ENCODE measurements around the gene RBM48.
"Not testable (repeated sequence)": the region's sequence is repeated elsewhere in the genome, so short reads cannot be mapped to it uniquely, and the experiment has no call there.

The RBM48 gene

DNA sequence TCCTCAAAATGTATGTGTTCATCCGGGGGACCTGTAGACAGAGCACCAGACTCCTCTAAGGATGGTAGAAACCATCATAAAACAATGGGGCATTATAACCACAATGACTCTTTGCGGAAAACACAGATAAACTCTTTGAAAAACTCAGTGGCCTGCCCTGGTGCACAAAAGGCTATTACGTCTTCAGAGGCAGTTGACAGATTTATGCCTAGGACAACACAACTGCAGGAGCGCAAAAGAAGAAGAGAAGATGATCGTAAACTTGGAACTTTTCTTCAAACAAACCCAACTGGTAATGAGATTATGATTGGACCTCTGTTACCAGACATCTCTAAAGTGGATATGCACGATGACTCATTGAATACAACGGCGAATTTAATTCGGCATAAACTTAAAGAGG lies 6.0 kb downstream of the RBM48 start:
- no peak overlapping the region for H3K27ac ChIP-seq (ENCODE audit: low read length)
- H3K4me3 ChIP-seq (ENCODE audit: low read length), result no peak overlapping the region
- no peaks in the 10 kb centered on the region for H3K27me3 ChIP-seq (ENCODE audit: control insufficient read depth, insufficient read depth, low read length)
- H3K9me3 ChIP-seq (ENCODE audit: control insufficient read depth, insufficient read depth, low read length), result no peaks in the 10 kb centered on the region
- H3K36me3 ChIP-seq (ENCODE audit: control insufficient read depth, insufficient read depth, low read length), result peaks cover 8% of the 10 kb centered on the region; the same call in 1 of the 2 replicates
- DNase-seq (ENCODE audit: low read depth, low spot score), result no peak
- 100% methylated on average over 3 of the region's 9 CpGs for WGBS (ENCODE audit: insufficient coverage, insufficient read length)
- H3K4me1 ChIP-seq (ENCODE audit: control insufficient read depth, insufficient read depth, low read length), result no peaks in the 10 kb centered on the region

- not testable (repeated sequence) for H3K9me3 ChIP-seq (ENCODE audit: control insufficient read depth, insufficient read depth, low read length); H3K36me3 ChIP-seq (ENCODE audit: control insufficient read depth, insufficient read depth, low read length); H3K27ac ChIP-seq (ENCODE audit: low read length); DNase-seq (ENCODE audit: low read depth, low spot score); H3K4me1 ChIP-seq (ENCODE audit: control insufficient read depth, insufficient read depth, low read length); H3K4me3 ChIP-seq (ENCODE audit: low read length); H3K27me3 ChIP-seq (ENCODE audit: control insufficient read depth, insufficient read depth, low read length)
- no CpG with 5 or more reads among the region's 3 CpGs for WGBS (ENCODE audit: insufficient coverage, insufficient read length)
These were observed 14.9 kb downstream of the RBM48 start for GRCh38 chr7:92543542-92543941.

GRCh38 chr7:92545116-92545515 lies 16.5 kb downstream of the RBM48 start:
- not testable (repeated sequence) for H3K4me3 ChIP-seq (ENCODE audit: low read length); H3K27ac ChIP-seq (ENCODE audit: low read length); H3K4me1 ChIP-seq (ENCODE audit: control insufficient read depth, insufficient read depth, low read length); H3K36me3 ChIP-seq (ENCODE audit: control insufficient read depth, insufficient read depth, low read length); H3K27me3 ChIP-seq (ENCODE audit: control insufficient read depth, insufficient read depth, low read length); H3K9me3 ChIP-seq (ENCODE audit: control insufficient read depth, insufficient read depth, low read length); DNase-seq (ENCODE audit: low read depth, low spot score)
- WGBS (ENCODE audit: insufficient coverage, insufficient read length), result no CpG with 5 or more reads among the region's 30 CpGs

GRCh38 chr7:92546856-92547497 lies 18.4 kb downstream of the RBM48 start:
- WGBS (ENCODE audit: insufficient coverage, insufficient read length), result no CpG with 5 or more reads among the region's 17 CpGs
- H3K27ac ChIP-seq (ENCODE audit: low read length), result no peak overlapping the region
- no peaks in the 10 kb centered on the region for H3K27me3 ChIP-seq (ENCODE audit: control insufficient read depth, insufficient read depth, low read length)
- H3K4me1 ChIP-seq (ENCODE audit: control insufficient read depth, insufficient read depth, low read length), result no peaks in the 10 kb centered on the region
- no peak for DNase-seq (ENCODE audit: low read depth, low spot score)
- H3K36me3 ChIP-seq (ENCODE audit: control insufficient read depth, insufficient read depth, low read length), result no peaks in the 10 kb centered on the region
- no peak overlapping the region for H3K4me3 ChIP-seq (ENCODE audit: low read length)
- H3K9me3 ChIP-seq (ENCODE audit: control insufficient read depth, insufficient read depth, low read length), result no peaks in the 10 kb centered on the region

- H3K27ac ChIP-seq (ENCODE audit: low read length), result no peak overlapping the region
- H3K4me3 ChIP-seq (ENCODE audit: low read length), result no peak overlapping the region
- no peaks in the 10 kb centered on the region for H3K9me3 ChIP-seq (ENCODE audit: control insufficient read depth, insufficient read depth, low read length)
- H3K36me3 ChIP-seq (ENCODE audit: control insufficient read depth, insufficient read depth, low read length), result no peaks in the 10 kb centered on the region
- no peaks in the 10 kb centered on the region for H3K4me1 ChIP-seq (ENCODE audit: control insufficient read depth, insufficient read depth, low read length)
- DNase-seq (ENCODE audit: low read depth, low spot score), result no peak
- WGBS (ENCODE audit: insufficient coverage, insufficient read length), result no CpG with 5 or more reads among the region's 6 CpGs
- H3K27me3 ChIP-seq (ENCODE audit: control insufficient read depth, insufficient read depth, low read length), result no peaks in the 10 kb centered on the region
These were observed 19.0 kb downstream of the RBM48 start for GRCh38 chr7:92547579-92547978.

- no peak overlapping the region for H3K4me3 ChIP-seq (ENCODE audit: low read length)
- DNase-seq (ENCODE audit: low read depth, low spot score), result no peak
- no peaks in the 10 kb centered on the region for H3K4me1 ChIP-seq (ENCODE audit: control insufficient read depth, insufficient read depth, low read length)
- no peaks in the 10 kb centered on the region for H3K27me3 ChIP-seq (ENCODE audit: control insufficient read depth, insufficient read depth, low read length)
- no CpG with 5 or more reads among the region's 4 CpGs for WGBS (ENCODE audit: insufficient coverage, insufficient read length)
- H3K36me3 ChIP-seq (ENCODE audit: control insufficient read depth, insufficient read depth, low read length), result no peaks in the 10 kb centered on the region
- H3K27ac ChIP-seq (ENCODE audit: low read length), result no peak overlapping the region
- H3K9me3 ChIP-seq (ENCODE audit: control insufficient read depth, insufficient read depth, low read length), result no peaks in the 10 kb centered on the region
These were observed 21.6 kb downstream of the RBM48 start for GRCh38 chr7:92550194-92550593.

GRCh38 chr7:92557249-92557648 lies 28.7 kb downstream of the RBM48 start:
- DNase-seq (ENCODE audit: low read depth, low spot score), result no peak
- no CpG with 5 or more reads among the region's 2 CpGs for WGBS (ENCODE audit: insufficient coverage, insufficient read length)
- Histone ChIP-seq H3K9me3 (ENCODE audit: control insufficient read depth, insufficient read depth, low read length) (no peaks in the 10 kb centered on the region), H3K4me3 (ENCODE audit: low read length) (no peak overlapping the region), H3K27ac (ENCODE audit: low read length) (no peak overlapping the region), H3K36me3 (ENCODE audit: control insufficient read depth, insufficient read depth, low read length) (no peaks in the 10 kb centered on the region), H3K4me1 (ENCODE audit: control insufficient read depth, insufficient read depth, low read length) (no peaks in the 10 kb centered on the region), H3K27me3 (ENCODE audit: control insufficient read depth, insufficient read depth, low read length) (no peaks in the 10 kb centered on the region)

- DNase-seq (ENCODE audit: low read depth, low spot score), result no peak
- no CpG with 5 or more reads among the region's 7 CpGs for WGBS (ENCODE audit: insufficient coverage, insufficient read length)
- Histone ChIP-seq H3K4me3 (ENCODE audit: low read length) (no peak overlapping the region), H3K9me3 (ENCODE audit: control insufficient read depth, insufficient read depth, low read length) (no peaks in the 10 kb centered on the region), H3K36me3 (ENCODE audit: control insufficient read depth, insufficient read depth, low read length) (no peaks in the 10 kb centered on the region; the same call in 1 of the 2 replicates), H3K27me3 (ENCODE audit: control insufficient read depth, insufficient read depth, low read length) (no peaks in the 10 kb centered on the region), H3K27ac (ENCODE audit: low read length) (no peak overlapping the region), H3K4me1 (ENCODE audit: control insufficient read depth, insufficient read depth, low read length) (no peaks in the 10 kb centered on the region)
These were observed 29.3 kb downstream of the RBM48 start for GRCh38 chr7:92557808-92558362.

DNA sequence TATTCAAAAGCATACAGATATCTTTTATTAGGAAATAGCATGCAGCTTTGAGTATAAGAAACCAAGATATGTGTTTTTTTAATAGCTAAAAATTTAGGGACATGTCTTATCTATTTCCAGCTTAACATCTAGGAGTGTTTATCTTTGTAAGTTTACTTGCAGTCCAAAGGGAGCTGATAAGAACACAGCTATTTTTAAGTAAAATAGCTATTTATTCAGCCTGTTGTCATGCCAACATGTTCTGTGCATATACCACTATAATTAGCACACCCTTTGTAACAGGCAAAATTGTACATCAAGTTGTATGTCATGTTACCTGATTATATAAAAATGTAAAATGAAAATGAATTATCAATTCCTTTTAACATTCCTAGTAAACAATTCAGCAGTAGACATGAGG lies 32.0 kb downstream of the RBM48 start:
- Histone ChIP-seq H3K4me1 (ENCODE audit: control insufficient read depth, insufficient read depth, low read length) (no peaks in the 10 kb centered on the region), H3K27me3 (ENCODE audit: control insufficient read depth, insufficient read depth, low read length) (no peaks in the 10 kb centered on the region), H3K27ac (ENCODE audit: low read length) (no peak overlapping the region), H3K4me3 (ENCODE audit: low read length) (no peak overlapping the region), H3K36me3 (ENCODE audit: control insufficient read depth, insufficient read depth, low read length) (no peaks in the 10 kb centered on the region; the same call in 1 of the 2 replicates), H3K9me3 (ENCODE audit: control insufficient read depth, insufficient read depth, low read length) (no peaks in the 10 kb centered on the region)
- DNase-seq (ENCODE audit: low read depth, low spot score), result no peak

DNA sequence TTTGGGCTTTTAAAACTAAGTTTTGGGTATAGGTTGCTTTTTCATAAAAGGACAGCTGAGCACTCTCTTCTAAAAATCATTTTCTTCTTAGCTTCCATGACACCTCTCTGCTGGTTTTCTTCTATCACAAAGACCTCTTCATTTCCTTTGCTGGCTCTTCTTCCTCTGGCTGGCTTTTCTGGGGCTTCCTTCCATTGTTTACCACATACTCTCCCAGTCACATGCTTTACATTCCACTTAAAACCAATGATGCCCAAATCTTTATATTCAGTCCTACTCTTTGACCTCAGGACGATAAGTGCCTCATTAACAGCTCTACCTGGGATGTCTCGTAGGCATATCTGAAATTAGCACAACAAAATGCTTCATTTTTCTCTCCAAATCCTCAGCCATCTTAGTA lies 34.8 kb downstream of the RBM48 start:
- Histone ChIP-seq H3K27ac (ENCODE audit: low read length) (no peak overlapping the region), H3K36me3 (ENCODE audit: control insufficient read depth, insufficient read depth, low read length) (no peaks in the 10 kb centered on the region; the same call in 1 of the 2 replicates), H3K9me3 (ENCODE audit: control insufficient read depth, insufficient read depth, low read length) (no peaks in the 10 kb centered on the region), H3K4me3 (ENCODE audit: low read length) (no peak overlapping the region), H3K4me1 (ENCODE audit: control insufficient read depth, insufficient read depth, low read length) (no peaks in the 10 kb centered on the region), H3K27me3 (ENCODE audit: control insufficient read depth, insufficient read depth, low read length) (no peaks in the 10 kb centered on the region)
- DNase-seq (ENCODE audit: low read depth, low spot score), result no peak
- no CpG with 5 or more reads among the region's 2 CpGs for WGBS (ENCODE audit: insufficient coverage, insufficient read length)

GRCh38 chr7:92567460-92567859 lies 38.9 kb downstream of the RBM48 start:
- H3K4me3 ChIP-seq (ENCODE audit: low read length), result no peak overlapping the region
- H3K9me3 ChIP-seq (ENCODE audit: control insufficient read depth, insufficient read depth, low read length), result no peaks in the 10 kb centered on the region
- WGBS (ENCODE audit: insufficient coverage, insufficient read length), result no CpG with 5 or more reads among the region's 6 CpGs
- H3K27me3 ChIP-seq (ENCODE audit: control insufficient read depth, insufficient read depth, low read length), result no peaks in the 10 kb centered on the region
- no peak overlapping the region for H3K27ac ChIP-seq (ENCODE audit: low read length)
- peaks cover 3% of the 10 kb centered on the region; the same call in 1 of the 2 replicates for H3K36me3 ChIP-seq (ENCODE audit: control insufficient read depth, insufficient read depth, low read length)
- no peak for DNase-seq (ENCODE audit: low read depth, low spot score)
- no peaks in the 10 kb centered on the region for H3K4me1 ChIP-seq (ENCODE audit: control insufficient read depth, insufficient read depth, low read length)

All from iPS DF 6.9 (cell line).